Right lobe of liver (tissue), 4 donors: ENCODE results near the gene KCNQ4.

Source experiments
- POLR2A ChIP-seq: fragments of 450-650 bp; IDR thresholded peaks from one replicate; pipeline ENCODE4 v1.6.1; 2017; ENCODE audit warnings: antibody characterized with exemption, mild to moderate bottlenecking
- TF ChIP-seq, protein P1 (sequence below), 4 donors: fragments of 200-600 bp in 3 of 4; fragments of 450-650 bp in 1 of 4; IDR thresholded peaks; one replicate each; pipeline versions ENCODE4 v1.5.1 to v1.8.0; 2016 to 2022; ENCODE audit warnings: antibody characterized with exemption in 4 of 4, mild to moderate bottlenecking in 2 of 4
- donor health status: DM: no; HTN: no; CAD: no.
- donor health status: DM: no; HTN: no; CAD: no.
- donor health status: DM: no; HTN: yes; CAD: no.

GRCh38 chr1:40876436-40876761 is 92.8 kb downstream of the KCNQ4 start:
- TF ChIP-seq, protein P1, sequence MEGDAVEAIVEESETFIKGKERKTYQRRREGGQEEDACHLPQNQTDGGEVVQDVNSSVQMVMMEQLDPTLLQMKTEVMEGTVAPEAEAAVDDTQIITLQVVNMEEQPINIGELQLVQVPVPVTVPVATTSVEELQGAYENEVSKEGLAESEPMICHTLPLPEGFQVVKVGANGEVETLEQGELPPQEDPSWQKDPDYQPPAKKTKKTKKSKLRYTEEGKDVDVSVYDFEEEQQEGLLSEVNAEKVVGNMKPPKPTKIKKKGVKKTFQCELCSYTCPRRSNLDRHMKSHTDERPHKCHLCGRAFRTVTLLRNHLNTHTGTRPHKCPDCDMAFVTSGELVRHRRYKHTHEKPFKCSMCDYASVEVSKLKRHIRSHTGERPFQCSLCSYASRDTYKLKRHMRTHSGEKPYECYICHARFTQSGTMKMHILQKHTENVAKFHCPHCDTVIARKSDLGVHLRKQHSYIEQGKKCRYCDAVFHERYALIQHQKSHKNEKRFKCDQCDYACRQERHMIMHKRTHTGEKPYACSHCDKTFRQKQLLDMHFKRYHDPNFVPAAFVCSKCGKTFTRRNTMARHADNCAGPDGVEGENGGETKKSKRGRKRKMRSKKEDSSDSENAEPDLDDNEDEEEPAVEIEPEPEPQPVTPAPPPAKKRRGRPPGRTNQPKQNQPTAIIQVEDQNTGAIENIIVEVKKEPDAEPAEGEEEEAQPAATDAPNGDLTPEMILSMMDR (IDR thresholded peaks at IDR 0.05) = no peak
- TF ChIP-seq POLR2A = no peak
